Spleen (tissue), 11 donors: Measurements from ENCODE around the gene RABEP1. TPM values are rescaled to one million over a fixed set of nuclear protein-coding genes. Genes with fewer than 3 reads are reported as not detected.

Experiments
- DNase-seq: peaks from one replicate; pipeline ENCODE4 v3.0.0-alpha.2; 2020
- H3K27ac ChIP-seq, 8 donors: fragments of 200-600 bp; sonication (generic) in 7 of 8; 1 replicate in 4 of 8; 2 replicates in 4 of 8; pipeline versions ENCODE4 v1.5.0 to v1.8.0; 2016 to 2021; ENCODE audit warnings: inconsistent platforms in 4 of 8, mild to moderate bottlenecking in 4 of 8, moderate library complexity in 1 of 8
- H3K27me3 ChIP-seq, 7 donors: fragments of 200-600 bp; sonication (generic) in 6 of 7; replicated peaks in 1 of 7; 1 replicate in 4 of 7; 2 replicates in 3 of 7; pipeline versions ENCODE4 v1.5.0 to v1.8.0; 2016 to 2021; ENCODE audit warnings: inconsistent platforms in 3 of 7, mild to moderate bottlenecking in 1 of 7
- H3K36me3 ChIP-seq, 6 donors: fragments of 200-600 bp; sonication (generic) in 5 of 6; 1 replicate in 4 of 6; 2 replicates in 2 of 6; pipeline versions ENCODE4 v1.5.0 to v1.8.0; 2016 to 2021; ENCODE audit warnings: inconsistent platforms in 2 of 6
- H3K4me1 ChIP-seq, 6 donors: fragments of 200-600 bp; sonication (generic) in 5 of 6; 1 replicate in 3 of 6; 2 replicates in 3 of 6; pipeline versions ENCODE4 v1.5.0 to v1.8.0; 2016 to 2021; ENCODE audit warnings: inconsistent platforms in 3 of 6
- H3K4me3 ChIP-seq, 8 donors: fragments of 200-600 bp; sonication (generic) in 7 of 8; 1 replicate in 4 of 8; 2 replicates in 4 of 8; pipeline versions ENCODE4 v1.5.0 to v1.8.0; 2016 to 2021; ENCODE audit warnings: inconsistent platforms in 4 of 8, mild to moderate bottlenecking in 4 of 8, moderate library complexity in 2 of 8
- H3K9me3 ChIP-seq, 8 donors: fragments of 200-600 bp; sonication (generic) in 7 of 8; 1 replicate in 4 of 8; 2 replicates in 4 of 8; pipeline versions ENCODE4 v1.5.0 to v1.8.0; 2016 to 2021; ENCODE audit warnings: inconsistent platforms in 4 of 8
- CTCF ChIP-seq, 11 experiments: fragments of 200-600 bp in 7 of 11; fragments of 450-650 bp in 4 of 11; sonication (generic) in 4 of 11; IDR thresholded peaks in 8 of 11; conservative IDR thresholded peaks in 3 of 11; 1 replicate in 7 of 11; 2 replicates in 4 of 11; pipeline versions ENCODE4 v1.4.0 to v1.8.0; 2016 to 2021; ENCODE audit warnings: antibody characterized with exemption in 11 of 11, inconsistent platforms in 4 of 11, mild to moderate bottlenecking in 1 of 11
- POLR2A ChIP-seq, 3 donors: fragments of 450-650 bp; IDR thresholded peaks; one replicate each; pipeline ENCODE4 v1.5.1; 2017; ENCODE audit warnings: antibody characterized with exemption in 3 of 3, mild to moderate bottlenecking in 1 of 3
- POLR2AphosphoS5 ChIP-seq, 3 donors: sonication (generic); formaldehyde crosslinking; IDR thresholded peaks; one replicate each; pipeline ENCODE4 v1.5.1; 2017; ENCODE audit warnings: antibody characterized with exemption in 3 of 3
- WGBS, 5 donors: extraction: QIAGEN DNeasy Blood & Tissue Kit in 3 of 5; methylation state at CpG; one replicate each; pipeline versions ENCODE4 v1.1.5 to v1.1.7; 2013 to 2018; 5-methylcytosine and 5-hydroxymethylcytosine counted together
- intact Hi-C: fragments of 100-400 bp; cut with DNase I; formaldehyde crosslinking; loops from one replicate; pipeline ENCODE4 v1.15.0; 2023; ENCODE audit warnings: low total_unique reads
- polyA plus RNA-seq, 3 donors: library from polyadenylated mRNA; stranded (reverse); fragments of 200-250 nt; gene quantifications; one replicate each; pipeline ENCODE4 v1.2.1, GENCODE V29; 2013
- total RNA-seq, 7 donors: library from RNA; depleted of rRNA in 3 of 7; stranded (reverse); fragments of >200 nt in 3 of 7; fragmentation: NEBNext Ultra II Directional in 4 of 7; extraction: Animal tissue kit (Norgen Biotek cat#: 25700) in 4 of 7; gene quantifications; one replicate each; pipeline versions ENCODE4 v1.1.0 to v1.2.1, GENCODE V29; 2016 to 2021
- donor health status: healthy with polysubstance abuse.
- donor health status: DM: no; HTN: no; CAD: no; lungs with moderate emphysema.
- donor health status: DM: no; HTN: no; CAD: no.
- donor health status: Bipolar disorder and iron deficiency.
- donor health status: healthy.
- donor health status: DM: no; HTN: no; CAD: no.
- donor health status: DM: yes; HTN: yes; CAD: no.

The RABEP1 gene
- total and polyA plus RNA-seq, 10 donors, result 17.1 to 58.0 (median 50.1) TPM

- no peak for DNase-seq
Observed at GRCh38 chr17:5364696-5365095, 82.6 kb downstream of the RABEP1 start.

GRCh38 chr17:5365831-5366230, 83.7 kb downstream of the RABEP1 start:
- DNase-seq, result no peak
- Histone ChIP-seq H3K27ac (no peak overlapping the region), H3K9me3 (no peaks in the 10 kb centered on the region), H3K4me3 (no peak overlapping the region), H3K4me1 (no peaks in the 10 kb centered on the region), H3K27me3 (no peaks in the 10 kb centered on the region), H3K36me3 (peaks cover 0 to 100% (median 77%) of the 10 kb centered on the region in 6 donors)
- TF ChIP-seq POLR2A (IDR thresholded peaks at IDR 0.05), result no peak
- TF ChIP-seq CTCF (IDR thresholded peaks at IDR 0.05 in 8 of 11, conservative IDR thresholded peaks at IDR 0.05 in 3 of 11), result no peak
- no peak for TF ChIP-seq POLR2AphosphoS5 (IDR thresholded peaks at IDR 0.05)
- 76 to 98% (median 89%) methylated on average over 6 of the region's 6 CpGs for WGBS, 5 donors
- intact Hi-C loops, result no loop called here

More at GRCh38 chr17:5364696-5365095, 82.6 kb downstream of the RABEP1 start:
- Histone ChIP-seq H3K27ac (no peak overlapping the region), H3K4me1 (no peaks in the 10 kb centered on the region), H3K36me3 (peaks cover 0 to 100% (median 76%) of the 10 kb centered on the region in 6 donors), H3K9me3 (no peaks in the 10 kb centered on the region), H3K4me3 (no peak overlapping the region), H3K27me3 (no peaks in the 10 kb centered on the region)
- intact Hi-C loops, result no loop called here
- TF ChIP-seq POLR2AphosphoS5 (IDR thresholded peaks at IDR 0.05) (no peak), CTCF (IDR thresholded peaks at IDR 0.05 in 8 of 11, conservative IDR thresholded peaks at IDR 0.05 in 3 of 11) (no peak), POLR2A (IDR thresholded peaks at IDR 0.05) (no peak)

GRCh38 chr17:5370411-5370810, 88.3 kb downstream of the RABEP1 start:
- no peak for TF ChIP-seq POLR2AphosphoS5 (IDR thresholded peaks at IDR 0.05)
- TF ChIP-seq CTCF (IDR thresholded peaks at IDR 0.05 in 8 of 11, conservative IDR thresholded peaks at IDR 0.05 in 3 of 11), result no peak
- no peak for TF ChIP-seq POLR2A (IDR thresholded peaks at IDR 0.05)
- no peaks in the 10 kb centered on the region for H3K27me3 ChIP-seq
- intact Hi-C loops, result no loop called here
- no peak for DNase-seq
- H3K4me3 ChIP-seq, result no peak overlapping the region
- H3K27ac ChIP-seq, result no peak overlapping the region
- WGBS, 5 donors, result 88 to 94% (median 89%) methylated on average over 4 of the region's 4 CpGs
- no peaks in the 10 kb centered on the region for H3K4me1 ChIP-seq
- H3K36me3 ChIP-seq, result peaks cover 0 to 100% (median 89%) of the 10 kb centered on the region in 6 donors
- no peaks in the 10 kb centered on the region for H3K9me3 ChIP-seq

GRCh38 chr17:5373112-5373511, 91.0 kb downstream of the RABEP1 start:
- no peaks in the 10 kb centered on the region for H3K27me3 ChIP-seq
- H3K9me3 ChIP-seq, result no peaks in the 10 kb centered on the region
- WGBS, 5 donors, result 83 to 91% (median 86%) methylated on average over 6 of the region's 6 CpGs
- TF ChIP-seq POLR2A (IDR thresholded peaks at IDR 0.05), result no peak
- no peak for TF ChIP-seq POLR2AphosphoS5 (IDR thresholded peaks at IDR 0.05)
- no peak for TF ChIP-seq CTCF (IDR thresholded peaks at IDR 0.05 in 8 of 11, conservative IDR thresholded peaks at IDR 0.05 in 3 of 11)
- no peak overlapping the region for H3K27ac ChIP-seq
- intact Hi-C loops, result no loop called here
- H3K36me3 ChIP-seq, result peaks cover 1 to 100% (median 91%) of the 10 kb centered on the region in 6 donors
- H3K4me1 ChIP-seq, result no peaks in the 10 kb centered on the region
- DNase-seq, result no peak
- H3K4me3 ChIP-seq, result no peak overlapping the region
